ENCODE data around the gene CATSPER3. TPM values are rescaled to one million over a fixed set of nuclear protein-coding genes. Genes with fewer than 3 reads are reported as not detected.

The CATSPER3 gene
- total and polyA plus RNA-seq, 8 donors: 0.42 to 1.6 (median 0.96) TPM

DNA sequence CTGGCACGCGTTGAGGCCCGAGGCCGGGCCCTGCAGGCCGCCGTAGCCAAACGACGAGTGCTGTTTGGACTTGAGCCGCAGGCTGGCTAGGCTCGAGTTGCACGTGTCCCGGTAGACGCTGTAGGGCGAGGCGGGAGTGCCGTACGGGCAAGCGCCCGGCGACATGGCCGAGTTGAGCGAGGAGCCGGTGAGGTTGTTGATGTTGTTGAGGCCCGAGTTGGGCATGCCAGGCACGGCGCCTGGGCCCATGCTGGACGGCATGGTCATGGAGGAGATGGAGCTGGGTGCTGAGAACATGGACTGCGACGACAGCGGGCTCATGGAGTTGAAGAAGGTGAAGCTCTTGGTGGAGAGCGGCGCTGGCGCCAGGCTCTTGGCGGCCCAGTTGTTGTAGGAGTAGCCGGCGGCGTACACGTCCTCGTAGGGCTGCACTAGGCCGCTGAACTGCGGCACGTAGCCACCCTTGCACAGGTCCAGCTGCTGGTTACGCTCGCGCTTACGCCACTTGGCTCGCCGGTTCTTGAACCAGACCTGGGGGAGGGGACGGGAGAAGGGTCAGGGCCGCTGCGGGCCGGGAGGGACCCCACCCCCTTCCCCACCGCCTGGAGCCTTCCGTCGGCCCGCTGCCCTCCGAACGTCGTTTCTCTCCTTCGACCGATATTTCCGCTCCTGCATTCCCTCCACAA lies 61.2 kb downstream of the CATSPER3 start:
- Histone ChIP-seq H3K4me1 (peaks cover 19 to 32% of the 10 kb centered on the region in 2 donors), H3K9me3 (no peaks in the 10 kb centered on the region), H3K36me3 (no peaks in the 10 kb centered on the region), H3K27me3 (peaks cover 73 to 100% of the 10 kb centered on the region in 2 donors), H3K27ac (no peak overlapping the region), H3K4me3 (no peak overlapping the region)
- DNase-seq (peak in 1 of 4 donors; percentile 75), ATAC-seq (no peak)
- TF ChIP-seq, protein P1, sequence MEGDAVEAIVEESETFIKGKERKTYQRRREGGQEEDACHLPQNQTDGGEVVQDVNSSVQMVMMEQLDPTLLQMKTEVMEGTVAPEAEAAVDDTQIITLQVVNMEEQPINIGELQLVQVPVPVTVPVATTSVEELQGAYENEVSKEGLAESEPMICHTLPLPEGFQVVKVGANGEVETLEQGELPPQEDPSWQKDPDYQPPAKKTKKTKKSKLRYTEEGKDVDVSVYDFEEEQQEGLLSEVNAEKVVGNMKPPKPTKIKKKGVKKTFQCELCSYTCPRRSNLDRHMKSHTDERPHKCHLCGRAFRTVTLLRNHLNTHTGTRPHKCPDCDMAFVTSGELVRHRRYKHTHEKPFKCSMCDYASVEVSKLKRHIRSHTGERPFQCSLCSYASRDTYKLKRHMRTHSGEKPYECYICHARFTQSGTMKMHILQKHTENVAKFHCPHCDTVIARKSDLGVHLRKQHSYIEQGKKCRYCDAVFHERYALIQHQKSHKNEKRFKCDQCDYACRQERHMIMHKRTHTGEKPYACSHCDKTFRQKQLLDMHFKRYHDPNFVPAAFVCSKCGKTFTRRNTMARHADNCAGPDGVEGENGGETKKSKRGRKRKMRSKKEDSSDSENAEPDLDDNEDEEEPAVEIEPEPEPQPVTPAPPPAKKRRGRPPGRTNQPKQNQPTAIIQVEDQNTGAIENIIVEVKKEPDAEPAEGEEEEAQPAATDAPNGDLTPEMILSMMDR (IDR thresholded peaks at IDR 0.05): no peak
- intact Hi-C loops (cut with DNase I): no loop called here

DNA sequence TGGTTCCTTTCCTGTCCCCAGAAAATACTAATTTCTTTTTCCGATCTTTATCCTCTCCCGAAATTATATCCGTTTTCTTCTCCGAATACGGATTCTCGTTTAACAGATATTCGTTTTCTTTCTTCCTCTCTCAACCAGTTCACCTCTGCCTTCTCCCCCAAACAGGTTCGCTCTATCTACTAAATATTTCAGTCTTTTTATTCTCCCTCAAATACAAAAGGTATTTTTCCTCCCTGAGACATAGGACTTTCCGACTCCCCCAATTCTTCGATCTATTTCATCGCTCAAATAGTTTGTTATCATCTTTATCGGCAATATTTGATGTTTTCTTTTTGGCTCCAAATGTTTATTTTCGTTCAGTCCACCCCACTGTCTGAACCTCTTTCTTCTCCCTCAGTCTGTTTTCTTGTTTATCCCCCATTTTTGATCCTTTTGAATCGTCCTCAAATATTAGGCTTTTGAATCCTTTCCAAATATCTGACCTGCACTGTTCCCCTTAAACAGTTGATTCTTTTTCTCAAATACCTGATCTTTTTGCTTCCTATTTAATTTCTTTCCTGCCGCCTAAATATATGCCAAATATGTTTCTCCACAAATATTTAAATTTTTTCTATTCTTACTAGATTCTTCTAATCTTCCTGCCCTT lies 61.9 kb downstream of the CATSPER3 start:
- intact Hi-C loops (cut with DNase I): no loop called here
- Histone ChIP-seq H3K27me3 (peaks cover 79 to 100% of the 10 kb centered on the region in 2 donors), H3K36me3 (no peaks in the 10 kb centered on the region), H3K4me1 (peaks cover 21 to 39% of the 10 kb centered on the region in 2 donors), H3K4me3 (no peak overlapping the region), H3K9me3 (no peaks in the 10 kb centered on the region), H3K27ac (no peak overlapping the region)
- TF ChIP-seq, protein P1 (IDR thresholded peaks at IDR 0.05): peak in 1 of 2 donors; percentile 9
- ATAC-seq: no peak
- DNase-seq: no peak

DNA sequence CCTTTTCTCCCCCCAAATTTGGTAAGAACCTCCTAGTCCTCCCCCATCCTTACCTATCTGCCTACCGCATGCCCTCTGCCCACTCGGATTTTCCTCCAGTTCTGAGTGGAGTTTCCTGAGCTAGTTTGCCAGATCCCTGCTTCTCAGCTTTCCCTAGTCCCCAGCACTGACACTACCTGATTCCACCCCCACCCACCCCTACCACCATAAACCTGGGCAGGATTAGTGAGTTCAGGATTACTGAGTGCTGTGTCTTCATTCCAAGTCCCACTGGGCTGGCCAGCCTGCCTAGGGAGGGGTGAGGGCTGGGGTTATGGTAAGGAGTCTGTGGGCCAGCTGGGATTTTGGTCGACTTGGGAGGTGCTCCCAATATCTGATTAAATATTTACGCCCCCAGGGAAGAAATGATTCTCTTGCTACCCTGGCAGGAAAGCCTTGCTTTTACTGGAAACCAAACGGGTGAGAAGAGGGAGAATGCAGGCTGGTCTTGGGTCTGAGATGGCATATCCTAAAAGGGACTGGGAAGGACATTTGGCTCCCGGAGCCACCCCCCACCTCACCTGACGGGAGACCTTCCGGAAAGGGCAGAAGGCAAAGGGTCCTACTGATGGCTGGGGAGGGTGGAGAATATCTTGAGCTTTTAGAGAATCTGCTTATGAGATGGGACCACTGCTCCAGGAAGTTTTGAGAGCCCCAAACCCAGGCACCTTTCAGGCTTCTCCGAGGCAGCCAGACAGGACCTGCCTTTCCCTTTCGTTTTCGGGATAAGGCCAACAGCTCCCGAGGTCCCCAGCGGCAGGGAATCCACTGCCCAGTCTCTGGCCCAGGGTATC lies 62.6 kb downstream of the CATSPER3 start:
- no peaks in the 10 kb centered on the region for H3K9me3 ChIP-seq
- peak; percentile 9 for ATAC-seq
- H3K4me3 ChIP-seq: peak overlapping the region in 1 of 2 donors; percentile 22
- intact Hi-C loops (cut with DNase I): no loop called here
- peak in 1 of 4 donors; percentile 39 for DNase-seq
- H3K27me3 ChIP-seq: peaks cover 86 to 100% of the 10 kb centered on the region in 2 donors
- no peak overlapping the region for H3K27ac ChIP-seq
- peaks cover 22 to 39% of the 10 kb centered on the region in 2 donors for H3K4me1 ChIP-seq
- TF ChIP-seq, protein P1 (IDR thresholded peaks at IDR 0.05): no peak
- no peaks in the 10 kb centered on the region for H3K36me3 ChIP-seq

DNA sequence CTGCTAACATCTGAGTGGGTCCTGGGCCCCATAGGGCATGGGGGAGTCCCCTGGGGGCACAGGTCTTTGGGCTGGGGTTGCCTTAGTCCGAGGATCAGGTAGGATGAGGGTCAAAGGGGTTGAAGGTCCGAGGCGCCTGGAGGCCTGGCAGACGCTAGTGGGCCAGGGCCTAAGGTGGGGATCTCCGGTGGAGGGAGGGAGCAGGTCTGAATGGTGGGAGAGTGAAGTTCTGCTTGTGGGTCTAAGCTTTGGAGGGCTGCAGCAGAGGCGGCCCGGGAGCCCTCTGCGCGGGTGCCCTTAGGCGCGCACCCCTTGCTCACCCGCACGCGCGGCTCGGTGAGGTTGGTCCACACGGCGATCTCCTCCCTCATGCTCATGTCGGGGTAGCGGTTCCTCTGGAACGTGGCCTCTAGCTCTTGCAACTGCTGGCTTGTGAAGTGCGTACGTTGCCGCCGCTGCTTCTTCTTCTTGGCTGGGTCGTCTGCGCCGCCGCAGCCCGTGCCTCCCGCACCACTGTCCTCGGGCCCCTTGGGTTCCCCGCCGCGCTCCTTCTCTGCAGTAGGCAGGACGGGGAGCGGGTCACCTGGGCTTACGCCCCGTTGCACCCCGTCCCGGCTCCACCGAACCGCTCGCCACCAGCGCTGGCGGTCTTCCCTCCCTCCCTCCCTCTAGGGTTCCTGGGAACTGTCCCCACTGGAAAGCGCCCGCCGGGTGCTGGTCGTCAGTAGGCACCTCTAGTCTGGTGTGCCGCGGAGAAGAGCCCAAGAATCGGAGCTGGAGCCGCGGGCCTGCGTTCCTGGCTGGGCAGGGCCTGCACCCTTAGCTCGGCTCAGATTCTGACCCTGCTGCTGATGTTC lies 63.5 kb downstream of the CATSPER3 start:
- Histone ChIP-seq H3K27ac (no peak overlapping the region), H3K36me3 (no peaks in the 10 kb centered on the region), H3K27me3 (peaks cover 88 to 99% of the 10 kb centered on the region in 2 donors), H3K4me3 (peak overlapping the region in 1 of 2 donors; percentile 22), H3K4me1 (peaks cover 22 to 39% of the 10 kb centered on the region in 2 donors), H3K9me3 (no peaks in the 10 kb centered on the region)
- TF ChIP-seq, protein P1 (IDR thresholded peaks at IDR 0.05): no peak
- intact Hi-C loops (cut with DNase I): no loop called here
- DNase-seq (peak in 1 of 4 donors; percentile 76), ATAC-seq (no peak)
